Measurements from ENCODE around the gene SIT1.

SIT1 gene

GRCh38 chr9:35629597-35629996, 21.1 kb downstream of the SIT1 start:
- Histone ChIP-seq H3K36me3 (ENCODE audit: control insufficient read depth in 2 of 2, insufficient read depth in 1 of 2, low read length in 2 of 2) (no peaks in the 10 kb centered on the region), H3K4me3 (ENCODE audit: low read depth, low read length) (no peak overlapping the region), H3K9me3 (ENCODE audit: control insufficient read depth, insufficient read depth, low read depth, low read length) (no peaks in the 10 kb centered on the region), H3K4me1 (ENCODE audit: control insufficient read depth, insufficient read depth, low read length) (no peaks in the 10 kb centered on the region), H3K27ac (ENCODE audit: extremely low read depth, low read depth, low read length) (no peak overlapping the region)
- ChIA-PET CTCF (interaction anchor here (0.8 to 2.3 kb wide), 7 partner anchors 8 to 29 kb away, joined by 3 to 19 read pairs (median 3); partner anchors contain the start of genes CCDC107 and RMRP), POLR2A (interaction anchor here (0.7 to 1.3 kb wide), 4 partner anchors 20 to 94 kb away, joined by 4 to 5 read pairs (median 4); no protein-coding TSS in a partner anchor)
- TF ChIP-seq PRDM2 (tag by site-specific recombination; IDR thresholded peaks at IDR 0.05; ENCODE audit: borderline replicate concordance) = no peak

- POLR2A ChIA-PET = interaction anchor here (1.2 to 1.3 kb wide), 2 partner anchors 19 to 25 kb away, joined by 4 to 5 read pairs; no protein-coding TSS in a partner anchor
- no peak overlapping the region for H3K27ac ChIP-seq (ENCODE audit: extremely low read depth, low read depth, low read length)
- H3K4me3 ChIP-seq (ENCODE audit: low read depth, low read length) = no peak overlapping the region
- H3K9me3 ChIP-seq (ENCODE audit: control insufficient read depth, insufficient read depth, low read depth, low read length) = no peaks in the 10 kb centered on the region
- TF ChIP-seq EGR2 (tag by site-specific recombination; IDR thresholded peaks at IDR 0.05; ENCODE audit: low read depth) (peak; percentile 51), BCL11B (tag by site-specific recombination; IDR thresholded peaks at IDR 0.05; ENCODE audit: low read depth) (no peak), ZNF248 (tag by site-specific recombination; IDR thresholded peaks at IDR 0.05) (no peak), ZNF776 (tag by site-specific recombination; IDR thresholded peaks at IDR 0.05; ENCODE audit: borderline replicate concordance) (no peak), ZFHX2 (tag by site-specific recombination; conservative IDR thresholded peaks at IDR 0.05) (peak; percentile 24; the same call in 1 of the 2 replicates), ZNF121 (tag by site-specific recombination; IDR thresholded peaks at IDR 0.05) (0 out of 2 replicates have a peak, but pooled peaks have one; percentile 44), ZNF837 (tag by site-specific recombination; IDR thresholded peaks at IDR 0.05) (no peak)
- no peaks in the 10 kb centered on the region for H3K36me3 ChIP-seq (ENCODE audit: control insufficient read depth in 2 of 2, insufficient read depth in 1 of 2, low read length in 2 of 2)
- H3K4me1 ChIP-seq (ENCODE audit: control insufficient read depth, insufficient read depth, low read length) = no peaks in the 10 kb centered on the region
- CTCF ChIA-PET = interaction anchor here (0.6 to 2.3 kb wide), 7 partner anchors 11 to 221 kb away, joined by 3 to 19 read pairs (median 3); partner anchors contain the start of genes CCDC107 and RMRP
Observed at GRCh38 chr9:35628389-35628991, 22.2 kb downstream of the SIT1 start.

GRCh38 chr9:35627575-35627974, 23.2 kb downstream of the SIT1 start:
- Histone ChIP-seq H3K9me3 (ENCODE audit: control insufficient read depth, insufficient read depth, low read depth, low read length) (no peaks in the 10 kb centered on the region), H3K27ac (ENCODE audit: extremely low read depth, low read depth, low read length) (no peak overlapping the region), H3K36me3 (ENCODE audit: control insufficient read depth in 2 of 2, insufficient read depth in 1 of 2, low read length in 2 of 2) (no peaks in the 10 kb centered on the region), H3K4me3 (ENCODE audit: low read depth, low read length) (no peak overlapping the region), H3K4me1 (ENCODE audit: control insufficient read depth, insufficient read depth, low read length) (no peaks in the 10 kb centered on the region)
- ChIA-PET POLR2A (interaction anchor here (1.4 kb wide), 1 partner anchor 24 kb away, joined by 3 read pairs; no protein-coding TSS in a partner anchor), CTCF (interaction anchor here (0.7 to 2.3 kb wide), 4 partner anchors 17 to 98 kb away, joined by 3 to 19 read pairs (median 6); partner anchors contain the start of genes CCDC107 and RMRP)
- TF ChIP-seq GLI4 (tag by site-specific recombination; IDR thresholded peaks at IDR 0.05) (no peak), ZNF423 (tag by site-specific recombination; IDR thresholded peaks at IDR 0.05) (no peak), ZNF514 (tag by site-specific recombination; IDR thresholded peaks at IDR 0.05) (no peak), TSHZ1 (tag by site-specific recombination; IDR thresholded peaks at IDR 0.05; ENCODE audit: borderline replicate concordance) (no peak), PRDM10 (tag by site-specific recombination; IDR thresholded peaks at IDR 0.05) (0 out of 2 replicates have a peak, but pooled peaks have one; percentile 20)
